Endodermal cell (in vitro differentiated cells): Measurements from ENCODE around the gene INTS11. TPM values are rescaled to one million over a fixed set of nuclear protein-coding genes. Genes with fewer than 3 reads are reported as not detected.

Experiments
- DNase-seq: peaks from one replicate; pipeline ENCODE4 v3.0.0-alpha.2; 2017
- H3K27ac ChIP-seq: 2 replicates; pipeline ENCODE4 v1.5.1; 2013; ENCODE audit warnings: mild to moderate bottlenecking, low read depth, low read length, moderate library complexity
- H3K27me3 ChIP-seq: 2 replicates; pipeline ENCODE4 v1.6.1; 2013; ENCODE audit warnings: mild to moderate bottlenecking, low read length, moderate library complexity; ENCODE audit not compliant: insufficient read depth, control insufficient read depth, poor library complexity, severe bottlenecking
- H3K36me3 ChIP-seq: 2 replicates; pipeline ENCODE4 v1.7.0; 2013; ENCODE audit warnings: mild to moderate bottlenecking, low read length, moderate library complexity; ENCODE audit not compliant: control insufficient read depth, insufficient read depth
- H3K4me1 ChIP-seq: one replicate; pipeline ENCODE4 v1.7.0; 2013; ENCODE audit warnings: low read length; ENCODE audit not compliant: control insufficient read depth, insufficient read depth
- H3K4me3 ChIP-seq: 2 replicates; pipeline ENCODE4 v1.5.1; 2013; ENCODE audit warnings: mild to moderate bottlenecking, low read length, moderate library complexity
- H3K9ac ChIP-seq: 2 replicates; pipeline ENCODE4 v1.6.1; 2013; ENCODE audit warnings: mild to moderate bottlenecking, low read length, moderate library complexity; ENCODE audit not compliant: poor library complexity, severe bottlenecking; ENCODE audit errors: extremely low read depth
- H3K9me3 ChIP-seq: 2 replicates; pipeline ENCODE4 v1.6.1; 2013; ENCODE audit warnings: mild to moderate bottlenecking, low read length, moderate library complexity; ENCODE audit not compliant: control insufficient read depth
- H3K27ac Mint-ChIP-seq: 2 replicates; pipeline ENCODE4 v1.8.0; 2020; ENCODE audit warnings: mixed read lengths
- H3K27me3 Mint-ChIP-seq: 2 replicates; pipeline ENCODE4 v1.8.0; 2021; ENCODE audit warnings: mild to moderate bottlenecking, mixed read lengths; ENCODE audit not compliant: insufficient read depth
- H3K36me3 Mint-ChIP-seq: 2 replicates; pipeline ENCODE4 v1.8.0; 2020; ENCODE audit warnings: low read depth, mixed read lengths
- H3K4me1 Mint-ChIP-seq: 2 replicates; pipeline ENCODE4 v1.8.0; 2020; ENCODE audit warnings: mixed read lengths
- H3K4me3 Mint-ChIP-seq: 2 replicates; pipeline ENCODE4 v1.8.0; 2020; ENCODE audit warnings: mild to moderate bottlenecking, moderate library complexity, mixed read lengths
- H3K9me3 Mint-ChIP-seq: 2 replicates; pipeline ENCODE4 v1.8.0; 2020; ENCODE audit warnings: mild to moderate bottlenecking, mixed read lengths
- CTCF ChIP-seq: fragments of 200-600 bp; sonication (generic); conservative IDR thresholded peaks from 2 replicates; pipeline ENCODE4 v1.5.0; 2021; ENCODE audit warnings: antibody characterized with exemption, mild to moderate bottlenecking
- WGBS, 2 experiments: methylation state at CpG; one replicate each; pipeline versions ENCODE4 v1.1.5 to v1.1.7; 2013; ENCODE audit warnings: missing lambda C conversion rate in 2 of 2, mixed read lengths in 1 of 2; ENCODE audit not compliant: insufficient coverage in 1 of 2, insufficient read length in 1 of 2; 5-methylcytosine and 5-hydroxymethylcytosine counted together
- total RNA-seq, 2 donors: library from RNA; stranded (reverse); fragmentation: NEBNext Ultra II Directional in 1 of 2; extraction: Animal tissue kit (Norgen Biotek cat#: 25700) in 1 of 2; gene quantifications; 2 replicates in 1 of 2; 3 replicates in 1 of 2; pipeline ENCODE4 v1.2.1, GENCODE V29; 2021

Gene INTS11
- total RNA-seq, 2 donors from 2014 or later = 146 to 153 TPM

- peak; percentile 82 for DNase-seq
- WGBS, 2 experiments = 88 to 91% methylated on average over 11 to 15 of the region's 15 CpGs
- Histone ChIP-seq H3K4me1 (peaks cover 5% of the 10 kb centered on the region), H3K9me3 (no peaks in the 10 kb centered on the region), H3K9ac (no peak overlapping the region), H3K27me3 (no peaks in the 10 kb centered on the region), H3K27ac (no peak overlapping the region), H3K4me3 (no peak overlapping the region), H3K36me3 (peaks cover 14% of the 10 kb centered on the region)
- Mint-ChIP-seq H3K27me3 (no peaks in the 10 kb centered on the region), H3K4me3 (no peak overlapping the region), H3K9me3 (no peaks in the 10 kb centered on the region), H3K36me3 (peaks cover 15% of the 10 kb centered on the region), H3K4me1 (peaks cover 2% of the 10 kb centered on the region), H3K27ac (no peak overlapping the region)
- TF ChIP-seq CTCF = peak; percentile 75
These were observed 20.3 kb upstream of the INTS11 start for GRCh38 chr1:1344655-1345361.

- 93 to 95% methylated on average over 10 to 24 of the region's 24 CpGs for WGBS, 2 experiments
- Histone ChIP-seq H3K36me3 (peaks cover 14% of the 10 kb centered on the region), H3K27me3 (no peaks in the 10 kb centered on the region), H3K4me3 (no peak overlapping the region), H3K9me3 (no peaks in the 10 kb centered on the region), H3K27ac (no peak overlapping the region), H3K9ac (no peak overlapping the region), H3K4me1 (peaks cover 5% of the 10 kb centered on the region)
- Mint-ChIP-seq H3K4me3 (no peak overlapping the region), H3K9me3 (no peaks in the 10 kb centered on the region), H3K36me3 (peaks cover 18% of the 10 kb centered on the region), H3K27ac (no peak overlapping the region), H3K4me1 (peaks cover 2% of the 10 kb centered on the region), H3K27me3 (no peaks in the 10 kb centered on the region)
- DNase-seq = no peak
- TF ChIP-seq CTCF = no peak
These were observed 19.5 kb upstream of the INTS11 start for GRCh38 chr1:1343811-1344421.

- Mint-ChIP-seq H3K36me3 (peaks cover 22% of the 10 kb centered on the region), H3K27ac (no peak overlapping the region), H3K4me1 (no peaks in the 10 kb centered on the region), H3K4me3 (no peak overlapping the region), H3K27me3 (no peaks in the 10 kb centered on the region), H3K9me3 (no peaks in the 10 kb centered on the region)
- TF ChIP-seq CTCF = no peak
- Histone ChIP-seq H3K4me3 (no peak overlapping the region), H3K9ac (no peak overlapping the region), H3K4me1 (peaks cover 5% of the 10 kb centered on the region), H3K27me3 (no peaks in the 10 kb centered on the region), H3K27ac (no peak overlapping the region), H3K9me3 (no peaks in the 10 kb centered on the region), H3K36me3 (peaks cover 14% of the 10 kb centered on the region)
- DNase-seq = no peak
- WGBS, 2 experiments = 94 to 95% methylated on average over 10 to 18 of the region's 18 CpGs
These were observed 18.2 kb upstream of the INTS11 start for GRCh38 chr1:1342584-1343115.
